ENCODE measurements around the gene RCVRN.

The RCVRN gene

GRCh38 chr17:9936095-9936494 lies 31.0 kb upstream of the RCVRN start:
- no peaks in the 10 kb centered on the region for H3K36me3 ChIP-seq (ENCODE audit: insufficient read depth, low read length)
- H3K27me3 ChIP-seq (ENCODE audit: control insufficient read depth, insufficient read depth, low read length): no peaks in the 10 kb centered on the region
- H3K9me3 ChIP-seq (replicated peaks; ENCODE audit: low read length): no peaks in the 10 kb centered on the region
- no peak overlapping the region for H3K4me2 ChIP-seq (ENCODE audit: low read length)
- H3K4me3 ChIP-seq (ENCODE audit: low read length): no peak overlapping the region
- H3K9ac ChIP-seq (ENCODE audit: low read depth, low read length): no peak overlapping the region
- peaks cover 9% of the 10 kb centered on the region for H3K4me1 ChIP-seq (ENCODE audit: control insufficient read depth, insufficient read depth, low read length)

DNA sequence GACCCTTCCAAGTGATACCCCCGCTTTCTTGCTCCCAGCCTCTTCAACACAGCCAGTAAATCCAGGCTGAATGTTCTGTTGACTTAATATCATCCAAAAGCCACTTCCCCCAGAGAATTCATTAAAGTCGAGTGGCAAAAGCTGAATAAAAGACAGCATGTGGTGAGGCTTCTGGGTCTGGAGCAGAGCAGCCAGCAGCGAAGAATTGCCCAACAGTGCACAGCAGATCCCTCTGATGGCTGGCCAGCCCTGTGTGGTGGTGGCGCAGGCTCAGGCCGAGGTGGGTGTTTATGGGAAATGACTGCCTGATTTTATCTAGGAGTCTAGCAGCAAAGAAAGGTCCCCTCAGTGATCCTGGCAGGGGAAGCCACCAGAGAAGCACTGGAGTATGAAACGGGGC lies 30.3 kb upstream of the RCVRN start:
- Histone ChIP-seq H3K9ac (ENCODE audit: low read depth, low read length) (no peak overlapping the region), H3K9me3 (replicated peaks; ENCODE audit: low read length) (no peaks in the 10 kb centered on the region), H3K4me1 (ENCODE audit: control insufficient read depth, insufficient read depth, low read length) (peaks cover 9% of the 10 kb centered on the region), H3K4me3 (ENCODE audit: low read length) (no peak overlapping the region), H3K36me3 (ENCODE audit: insufficient read depth, low read length) (no peaks in the 10 kb centered on the region), H3K27me3 (ENCODE audit: control insufficient read depth, insufficient read depth, low read length) (peaks cover 4% of the 10 kb centered on the region), H3K4me2 (ENCODE audit: low read length) (no peak overlapping the region)

DNA sequence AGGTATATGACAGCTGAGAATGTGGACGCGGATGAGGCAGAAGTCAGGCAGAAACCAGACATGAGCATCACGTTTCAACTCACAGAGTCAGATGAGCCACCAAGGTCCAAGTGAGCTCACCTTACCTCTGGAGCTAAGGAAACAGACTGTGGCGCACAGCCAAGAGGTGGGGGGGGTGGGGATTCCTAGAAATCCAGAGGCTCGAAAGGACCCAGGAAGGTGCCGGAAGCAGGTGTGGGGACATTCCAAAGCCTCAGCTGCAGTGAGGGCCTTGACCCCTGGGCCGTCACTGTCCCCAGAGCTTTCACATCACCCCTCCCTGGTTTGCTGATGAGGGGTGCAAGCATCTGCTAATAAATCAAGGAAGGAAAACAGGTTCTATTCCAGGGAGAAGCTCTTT lies 29.3 kb upstream of the RCVRN start:
- no peaks in the 10 kb centered on the region for H3K36me3 ChIP-seq (ENCODE audit: insufficient read depth, low read length)
- peaks cover 8% of the 10 kb centered on the region for H3K27me3 ChIP-seq (ENCODE audit: control insufficient read depth, insufficient read depth, low read length)
- H3K4me3 ChIP-seq (ENCODE audit: low read length): no peak overlapping the region
- H3K4me1 ChIP-seq (ENCODE audit: control insufficient read depth, insufficient read depth, low read length): peaks cover 9% of the 10 kb centered on the region
- H3K9me3 ChIP-seq (replicated peaks; ENCODE audit: low read length): no peaks in the 10 kb centered on the region
- no peak overlapping the region for H3K4me2 ChIP-seq (ENCODE audit: low read length)
- H3K9ac ChIP-seq (ENCODE audit: low read depth, low read length): no peak overlapping the region

- peaks cover 7% of the 10 kb centered on the region for H3K4me1 ChIP-seq (ENCODE audit: control insufficient read depth, insufficient read depth, low read length)
- peaks cover 8% of the 10 kb centered on the region for H3K27me3 ChIP-seq (ENCODE audit: control insufficient read depth, insufficient read depth, low read length)
- H3K9me3 ChIP-seq (replicated peaks; ENCODE audit: low read length): no peaks in the 10 kb centered on the region
- no peak overlapping the region for H3K4me3 ChIP-seq (ENCODE audit: low read length)
- H3K9ac ChIP-seq (ENCODE audit: low read depth, low read length): no peak overlapping the region
- no peak overlapping the region for H3K4me2 ChIP-seq (ENCODE audit: low read length)
- H3K36me3 ChIP-seq (ENCODE audit: insufficient read depth, low read length): no peaks in the 10 kb centered on the region
Measured at GRCh38 chr17:9932491-9932890, 27.4 kb upstream of the RCVRN start.

GRCh38 chr17:9931144-9931741 lies 26.2 kb upstream of the RCVRN start:
- H3K9me3 ChIP-seq (replicated peaks; ENCODE audit: low read length): no peaks in the 10 kb centered on the region
- no peak overlapping the region for H3K4me3 ChIP-seq (ENCODE audit: low read length)
- H3K4me2 ChIP-seq (ENCODE audit: low read length): no peak overlapping the region
- H3K4me1 ChIP-seq (ENCODE audit: control insufficient read depth, insufficient read depth, low read length): no peaks in the 10 kb centered on the region
- H3K27me3 ChIP-seq (ENCODE audit: control insufficient read depth, insufficient read depth, low read length): peaks cover 8% of the 10 kb centered on the region
- H3K36me3 ChIP-seq (ENCODE audit: insufficient read depth, low read length): no peaks in the 10 kb centered on the region
- no peak overlapping the region for H3K9ac ChIP-seq (ENCODE audit: low read depth, low read length)

GRCh38 chr17:9929871-9930270 lies 24.8 kb upstream of the RCVRN start:
- Histone ChIP-seq H3K4me2 (ENCODE audit: low read length) (no peak overlapping the region), H3K4me3 (ENCODE audit: low read length) (no peak overlapping the region), H3K4me1 (ENCODE audit: control insufficient read depth, insufficient read depth, low read length) (no peaks in the 10 kb centered on the region), H3K9ac (ENCODE audit: low read depth, low read length) (no peak overlapping the region), H3K9me3 (replicated peaks; ENCODE audit: low read length) (no peaks in the 10 kb centered on the region), H3K27me3 (ENCODE audit: control insufficient read depth, insufficient read depth, low read length) (peaks cover 8% of the 10 kb centered on the region), H3K36me3 (ENCODE audit: insufficient read depth, low read length) (no peaks in the 10 kb centered on the region)

DNA sequence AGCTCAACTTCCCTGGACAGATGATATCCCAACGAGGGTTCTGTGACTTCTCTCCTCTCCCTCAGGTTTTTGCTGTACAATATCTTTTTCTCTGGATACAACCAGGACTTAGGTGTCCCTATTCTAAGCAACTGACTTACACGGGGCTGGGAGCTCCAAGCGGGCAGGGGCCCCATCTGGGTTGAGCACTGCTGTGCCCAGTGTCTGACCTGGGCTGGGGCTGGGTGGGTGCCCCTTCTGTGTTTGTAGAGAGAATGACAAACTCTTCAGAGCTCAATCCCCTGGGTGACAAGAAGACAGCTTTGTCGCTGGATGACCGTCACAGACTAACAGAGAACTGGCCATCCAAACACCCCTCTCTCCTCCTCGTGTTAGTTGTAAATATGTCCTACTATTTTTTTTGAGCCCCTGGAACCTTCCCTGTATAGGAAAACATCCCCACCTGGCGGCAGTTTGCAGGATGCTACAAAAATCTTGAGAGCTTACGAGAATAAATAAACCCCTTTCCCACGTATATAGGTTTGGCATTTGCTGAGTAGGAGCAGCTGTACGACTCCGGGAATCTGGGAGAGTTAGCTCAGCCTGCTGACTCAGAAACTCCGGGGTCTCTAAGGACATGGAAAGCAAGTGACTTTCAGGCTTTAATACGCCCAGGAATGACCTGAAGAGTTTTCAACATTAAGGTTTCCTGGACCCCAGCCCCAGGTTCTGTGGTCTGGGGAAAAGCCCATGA lies 23.7 kb upstream of the RCVRN start:
- no peaks in the 10 kb centered on the region for H3K36me3 ChIP-seq (ENCODE audit: insufficient read depth, low read length)
- peaks cover 8% of the 10 kb centered on the region for H3K27me3 ChIP-seq (ENCODE audit: control insufficient read depth, insufficient read depth, low read length)
- H3K9ac ChIP-seq (ENCODE audit: low read depth, low read length): no peak overlapping the region
- peak overlapping the region; percentile 31 for H3K4me2 ChIP-seq (ENCODE audit: low read length)
- H3K9me3 ChIP-seq (replicated peaks; ENCODE audit: low read length): no peaks in the 10 kb centered on the region
- no peak overlapping the region for H3K4me3 ChIP-seq (ENCODE audit: low read length)
- no peaks in the 10 kb centered on the region for H3K4me1 ChIP-seq (ENCODE audit: control insufficient read depth, insufficient read depth, low read length)

DNA sequence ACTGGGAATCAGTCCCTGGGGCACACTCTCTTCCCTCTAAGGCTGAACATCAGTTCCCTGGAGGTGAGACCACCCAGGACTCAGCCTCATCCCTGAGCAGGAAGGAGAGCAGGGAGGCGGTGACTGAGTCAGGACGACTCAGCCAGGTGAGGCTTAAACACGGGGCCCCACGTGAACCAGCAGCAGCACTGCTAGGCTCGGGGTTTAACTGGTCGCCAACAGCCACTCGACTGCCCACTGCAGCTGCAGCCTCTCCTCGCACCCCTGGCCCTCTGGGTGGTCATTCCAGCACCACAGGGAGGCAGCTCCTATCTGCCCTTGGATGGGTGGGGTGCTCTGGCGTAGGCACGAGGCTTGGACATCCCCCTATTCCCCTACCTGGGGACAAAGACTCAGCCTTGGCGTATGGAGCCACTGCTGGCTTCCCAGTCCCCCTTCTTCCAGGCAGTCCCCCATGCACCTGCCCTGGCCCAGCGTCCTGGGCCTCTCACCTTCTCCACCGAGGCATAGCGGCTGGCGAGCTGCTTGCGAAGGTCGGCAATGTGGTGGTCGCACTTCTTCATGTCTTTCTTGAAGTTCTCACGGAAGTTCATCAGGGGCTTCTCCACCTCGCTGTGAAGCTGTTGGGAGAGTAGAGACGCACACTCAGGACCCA lies 21.2 kb upstream of the RCVRN start:
- no peak overlapping the region for H3K4me2 ChIP-seq (ENCODE audit: low read length)
- no peak overlapping the region for H3K4me3 ChIP-seq (ENCODE audit: low read length)
- H3K36me3 ChIP-seq (ENCODE audit: insufficient read depth, low read length): no peaks in the 10 kb centered on the region
- no peak overlapping the region for H3K9ac ChIP-seq (ENCODE audit: low read depth, low read length)
- peaks cover 8% of the 10 kb centered on the region for H3K27me3 ChIP-seq (ENCODE audit: control insufficient read depth, insufficient read depth, low read length)
- no peaks in the 10 kb centered on the region for H3K4me1 ChIP-seq (ENCODE audit: control insufficient read depth, insufficient read depth, low read length)
- H3K9me3 ChIP-seq (replicated peaks; ENCODE audit: low read length): no peaks in the 10 kb centered on the region

DNA sequence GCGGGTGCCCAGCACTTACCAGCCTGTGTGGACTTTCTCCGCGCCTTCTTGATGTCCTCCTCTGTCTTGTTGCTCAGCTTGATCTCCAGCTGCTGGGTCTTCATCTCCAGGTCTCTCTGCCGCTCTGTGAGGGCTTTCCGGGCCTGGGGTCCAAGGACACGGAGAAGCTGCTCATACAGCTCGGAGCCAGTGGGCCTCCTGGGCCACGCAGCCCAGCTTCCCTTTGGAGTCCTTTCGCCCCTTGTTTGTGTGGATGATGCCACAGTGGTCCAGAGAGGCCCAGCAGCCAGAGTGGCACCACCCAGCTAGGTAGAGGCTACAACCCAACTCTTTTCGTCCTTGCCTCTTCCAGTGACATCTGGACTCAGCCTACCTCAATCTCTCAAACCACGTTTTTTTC lies 20.4 kb upstream of the RCVRN start:
- H3K36me3 ChIP-seq (ENCODE audit: insufficient read depth, low read length): no peaks in the 10 kb centered on the region
- H3K4me1 ChIP-seq (ENCODE audit: control insufficient read depth, insufficient read depth, low read length): no peaks in the 10 kb centered on the region

DNA sequence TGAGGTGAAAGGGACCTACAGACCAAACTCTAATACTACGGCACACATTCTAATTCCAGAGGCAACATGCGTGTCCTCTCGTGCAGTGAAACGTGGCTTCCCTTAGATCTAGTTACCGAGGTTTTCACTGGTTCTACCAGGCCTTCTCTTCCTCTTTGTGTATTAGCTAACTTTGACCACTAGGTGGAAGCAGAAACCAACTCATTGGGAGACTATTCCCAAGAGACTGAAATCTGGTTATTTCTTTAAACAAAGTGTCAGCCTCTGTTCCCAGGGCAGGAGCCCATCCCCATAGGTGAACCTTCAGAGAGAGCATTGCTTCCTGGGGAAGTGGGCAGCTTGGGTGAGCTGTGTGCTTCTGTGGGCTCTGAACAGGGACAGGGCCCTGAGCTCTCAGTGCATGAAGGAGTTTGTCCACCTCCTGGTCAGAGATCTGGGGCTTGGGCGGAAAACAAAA lies 19.7 kb upstream of the RCVRN start:
- Histone ChIP-seq H3K4me3 (ENCODE audit: low read length) (no peak overlapping the region), H3K4me2 (ENCODE audit: low read length) (no peak overlapping the region), H3K27me3 (ENCODE audit: control insufficient read depth, insufficient read depth, low read length) (no peaks in the 10 kb centered on the region), H3K36me3 (ENCODE audit: insufficient read depth, low read length) (no peaks in the 10 kb centered on the region), H3K9ac (ENCODE audit: low read depth, low read length) (no peak overlapping the region), H3K4me1 (ENCODE audit: control insufficient read depth, insufficient read depth, low read length) (no peaks in the 10 kb centered on the region), H3K9me3 (replicated peaks; ENCODE audit: low read length) (no peaks in the 10 kb centered on the region)

More for the DNA sequence above, 20.4 kb upstream of the RCVRN start:
- Histone ChIP-seq H3K27me3 (ENCODE audit: control insufficient read depth, insufficient read depth, low read length) (peaks cover 5% of the 10 kb centered on the region), H3K4me3 (ENCODE audit: low read length) (no peak overlapping the region), H3K4me2 (ENCODE audit: low read length) (no peak overlapping the region), H3K9ac (ENCODE audit: low read depth, low read length) (no peak overlapping the region), H3K9me3 (replicated peaks; ENCODE audit: low read length) (no peaks in the 10 kb centered on the region)

DNA sequence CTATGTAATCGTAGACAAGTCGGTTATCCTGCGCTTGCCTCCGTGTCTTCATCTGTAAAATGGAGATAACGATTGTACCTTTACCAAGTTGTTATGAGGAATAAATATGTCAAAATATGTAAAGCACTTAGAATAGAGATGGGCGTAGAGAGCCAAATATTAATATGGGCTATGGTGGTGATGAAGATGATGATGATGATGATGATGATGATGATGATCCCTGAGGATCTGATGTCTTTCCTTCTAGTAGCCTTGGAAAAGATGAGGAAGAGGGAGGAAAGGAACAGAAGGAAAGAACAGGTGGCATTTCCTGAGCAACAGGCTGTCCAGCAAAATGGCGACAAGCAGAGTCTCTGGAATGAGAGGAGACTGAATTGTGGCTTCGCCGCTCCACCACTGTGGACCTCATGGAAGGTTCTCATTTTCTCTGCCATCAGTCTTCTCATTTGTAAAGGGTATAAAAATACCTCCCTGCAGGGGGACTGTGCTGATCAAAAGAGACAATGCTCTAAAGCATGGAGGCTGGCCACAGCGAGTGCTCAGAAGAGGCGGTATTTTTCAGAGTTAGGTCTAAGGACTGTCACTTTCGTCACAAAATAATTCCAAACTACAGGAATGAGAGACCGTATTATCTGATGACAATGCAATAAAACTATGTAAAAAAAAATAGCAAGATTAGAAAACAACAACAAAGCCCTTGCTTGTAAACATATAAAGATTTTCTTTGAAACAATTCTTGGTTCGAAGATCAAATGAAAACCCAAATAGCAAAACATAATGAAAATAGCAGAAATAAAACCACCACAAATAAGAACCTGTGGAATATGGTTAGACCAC lies 17.2 kb upstream of the RCVRN start:
- Histone ChIP-seq H3K9me3 (replicated peaks; ENCODE audit: low read length) (no peaks in the 10 kb centered on the region), H3K4me2 (ENCODE audit: low read length) (no peak overlapping the region), H3K9ac (ENCODE audit: low read depth, low read length) (no peak overlapping the region), H3K4me1 (ENCODE audit: control insufficient read depth, insufficient read depth, low read length) (no peaks in the 10 kb centered on the region), H3K27me3 (ENCODE audit: control insufficient read depth, insufficient read depth, low read length) (no peaks in the 10 kb centered on the region), H3K36me3 (ENCODE audit: insufficient read depth, low read length) (no peaks in the 10 kb centered on the region), H3K4me3 (ENCODE audit: low read length) (no peak overlapping the region)

Measured in skeletal muscle satellite cell (primary cell).